GM12892 (cell line): ENCODE measurements around the gene HIPK1.
"Not testable (repeated sequence)": the region's sequence is repeated elsewhere in the genome, so short reads cannot be mapped to it uniquely, and the experiment has no call there.

Experiments used
- POLR2A ChIP-seq: IDR thresholded peaks from 2 replicates; pipeline ENCODE4 v1.6.1; 2011; ENCODE audit warnings: low read depth, low read length, control low read depth
- POLR2AphosphoS5 ChIP-seq: IDR thresholded peaks from 2 replicates; pipeline ENCODE4 v1.6.1; 2011; ENCODE audit warnings: low read depth, low read length, control low read depth

GRCh38 chr1:113948151-113948550 lies 19.0 kb downstream of the HIPK1 start:
- not testable (repeated sequence) for TF ChIP-seq POLR2A, POLR2AphosphoS5
